Rectal smooth muscle tissue (tissue), 1 donor: ENCODE measurements around the gene PIK3C3.
"Not testable (repeated sequence)": the region's sequence is repeated elsewhere in the genome, so short reads cannot be mapped to it uniquely, and the experiment has no call there.

Experiments
- H3K27ac ChIP-seq: one replicate; pipeline ENCODE4 v1.7.0; 2013; ENCODE audit warnings: low read depth, low read length, inconsistent platforms
- H3K27me3 ChIP-seq: one replicate; pipeline ENCODE4 v1.7.0; 2013; ENCODE audit warnings: low read length; ENCODE audit not compliant: control insufficient read depth, insufficient read depth
- H3K36me3 ChIP-seq: one replicate; pipeline ENCODE4 v1.7.0; 2013; ENCODE audit warnings: low read length; ENCODE audit not compliant: control insufficient read depth, insufficient read depth
- H3K4me1 ChIP-seq: one replicate; pipeline ENCODE4 v1.7.0; 2013; ENCODE audit warnings: low read length; ENCODE audit not compliant: control insufficient read depth, insufficient read depth
- H3K4me3 ChIP-seq: one replicate; pipeline ENCODE4 v1.7.0; 2013; ENCODE audit warnings: low read length
- H3K9ac ChIP-seq: one replicate; pipeline ENCODE4 v1.7.0; 2013; ENCODE audit warnings: low read length

Gene PIK3C3

DNA sequence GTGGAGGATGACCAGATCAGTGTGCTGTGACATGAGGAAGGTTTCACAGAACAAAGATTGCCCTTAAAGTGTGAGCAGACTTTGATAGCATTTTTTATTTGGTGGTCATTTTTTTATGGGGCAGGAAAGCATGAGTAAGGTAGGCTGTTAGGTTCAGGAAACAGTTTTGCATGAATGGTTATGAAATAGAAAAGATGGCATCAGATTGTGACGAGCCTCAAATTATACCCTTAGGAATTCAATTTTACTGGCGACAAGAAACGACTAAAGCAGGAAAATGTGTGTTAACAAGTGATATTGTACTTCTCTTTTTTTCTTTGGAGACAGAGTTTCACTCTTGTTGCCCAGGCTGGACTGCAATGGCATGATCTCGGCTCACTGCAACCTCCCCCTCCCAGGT, 44.7 kb downstream of the PIK3C3 start:
- H3K9ac ChIP-seq: no peak overlapping the region
- H3K27me3 ChIP-seq: no peaks in the 10 kb centered on the region
- no peak overlapping the region for H3K4me3 ChIP-seq
- peaks cover 21% of the 10 kb centered on the region for H3K36me3 ChIP-seq
- no peak overlapping the region for H3K27ac ChIP-seq
- H3K4me1 ChIP-seq: no peaks in the 10 kb centered on the region

DNA sequence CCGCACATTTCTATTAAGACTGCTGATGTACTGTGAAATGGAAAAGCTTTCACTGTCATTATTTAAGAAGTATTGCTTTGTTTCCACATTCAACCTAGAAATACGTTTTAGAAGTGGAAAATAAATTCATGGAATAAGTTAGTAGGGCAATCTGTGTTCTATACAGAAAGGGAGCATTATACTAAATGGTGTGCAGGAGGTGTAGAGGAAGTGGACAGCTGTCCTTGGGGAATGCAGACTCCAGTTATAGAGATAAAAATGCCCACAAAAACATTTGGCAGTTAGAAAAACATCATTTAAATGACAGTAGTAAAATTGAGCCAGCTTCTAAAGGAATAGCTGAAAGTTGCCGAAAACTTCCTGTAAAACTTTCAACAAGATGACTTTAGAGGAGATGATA, 46.8 kb downstream of the PIK3C3 start:
- H3K9ac ChIP-seq: no peak overlapping the region
- H3K4me3 ChIP-seq: no peak overlapping the region
- no peak overlapping the region for H3K27ac ChIP-seq
- H3K36me3 ChIP-seq: peaks cover 24% of the 10 kb centered on the region
- no peaks in the 10 kb centered on the region for H3K27me3 ChIP-seq
- H3K4me1 ChIP-seq: no peaks in the 10 kb centered on the region

DNA sequence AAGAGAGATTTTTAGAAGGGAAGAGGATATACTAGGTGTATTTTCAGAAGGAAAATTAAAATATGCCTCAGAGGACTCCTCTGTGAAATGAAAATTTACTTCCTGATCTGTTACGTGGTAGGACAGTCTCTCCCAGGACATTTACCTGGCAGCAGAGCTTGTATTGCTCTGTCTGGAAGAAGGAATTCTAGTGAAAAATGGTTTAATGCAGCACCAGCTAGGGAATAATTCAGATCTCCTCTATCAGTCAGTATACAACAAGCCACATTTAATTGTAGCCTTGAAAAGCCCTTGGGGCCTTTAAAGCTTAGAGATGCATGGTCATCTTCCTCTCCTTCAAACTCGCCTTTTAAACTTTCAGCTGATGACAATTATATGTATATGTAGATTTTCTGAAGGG, 49.6 kb downstream of the PIK3C3 start:
- no peak overlapping the region for H3K27ac ChIP-seq
- H3K27me3 ChIP-seq: no peaks in the 10 kb centered on the region
- H3K4me1 ChIP-seq: no peaks in the 10 kb centered on the region
- H3K4me3 ChIP-seq: no peak overlapping the region
- no peak overlapping the region for H3K9ac ChIP-seq
- peaks cover 19% of the 10 kb centered on the region for H3K36me3 ChIP-seq

DNA sequence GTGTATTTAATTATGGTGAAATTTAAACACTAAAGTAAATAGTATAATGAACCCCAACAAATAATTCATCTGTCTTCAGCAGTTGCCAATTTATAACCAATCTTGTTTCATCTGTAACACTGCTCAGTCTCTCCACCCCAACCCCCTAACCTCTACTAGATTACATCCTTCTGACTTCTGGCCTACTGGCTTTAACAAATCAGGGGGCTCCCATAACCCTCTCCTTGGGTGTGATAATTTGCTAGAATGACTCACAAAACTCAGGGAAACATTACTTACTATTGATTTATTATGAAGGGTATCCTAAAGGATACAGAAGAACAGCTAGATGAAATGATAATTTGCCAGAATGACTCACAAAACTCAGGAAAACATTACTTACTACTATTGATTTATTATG, 50.7 kb downstream of the PIK3C3 start:
- Histone ChIP-seq H3K36me3 (peaks cover 13% of the 10 kb centered on the region), H3K9ac (no peak overlapping the region), H3K27ac (no peak overlapping the region), H3K4me3 (no peak overlapping the region), H3K27me3 (no peaks in the 10 kb centered on the region), H3K4me1 (no peaks in the 10 kb centered on the region)

DNA sequence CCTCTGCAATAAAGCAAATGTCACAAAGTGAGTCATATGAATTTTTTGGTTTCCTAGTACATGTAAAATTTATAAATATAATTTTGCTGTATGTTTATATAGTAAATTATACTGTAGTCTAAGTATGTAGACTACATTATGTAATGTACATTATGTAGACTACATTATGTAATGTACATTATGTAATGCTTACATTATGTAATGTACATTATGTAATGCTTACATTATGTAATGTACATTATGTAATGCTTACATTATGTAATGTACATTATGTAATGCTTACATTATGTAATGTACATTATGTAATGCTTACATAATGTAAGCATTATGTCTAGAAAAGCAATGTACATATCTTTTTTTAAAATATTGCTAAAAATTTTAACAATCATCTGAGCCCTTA, 54.4 kb downstream of the PIK3C3 start:
- not testable (repeated sequence) for H3K4me3 ChIP-seq, H3K9ac ChIP-seq, H3K4me1 ChIP-seq, H3K27me3 ChIP-seq, H3K27ac ChIP-seq
- peaks cover 15% of the 10 kb centered on the region for H3K36me3 ChIP-seq

DNA sequence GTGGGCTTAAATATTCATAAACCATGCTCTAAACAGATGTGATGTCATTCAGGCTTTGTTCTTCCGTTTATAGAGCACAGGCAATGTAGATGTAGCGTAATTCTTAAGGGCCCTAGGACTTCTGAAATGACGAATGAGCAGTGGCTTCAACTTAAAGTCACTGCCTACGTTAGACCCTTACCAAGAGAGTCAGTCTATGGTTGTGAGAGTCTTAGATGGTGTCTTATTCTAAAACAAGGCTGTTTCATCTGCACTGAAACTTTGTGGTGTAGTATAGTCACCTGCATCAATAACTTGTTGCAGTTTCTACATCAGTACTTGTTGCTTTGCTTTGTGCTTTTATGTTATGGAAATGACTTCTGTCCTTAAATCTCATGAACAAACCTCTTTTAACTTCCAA, 56.0 kb downstream of the PIK3C3 start:
- Histone ChIP-seq H3K27ac (no peak overlapping the region), H3K4me3 (no peak overlapping the region), H3K9ac (no peak overlapping the region), H3K27me3 (no peaks in the 10 kb centered on the region), H3K4me1 (no peaks in the 10 kb centered on the region), H3K36me3 (peaks cover 15% of the 10 kb centered on the region)

DNA sequence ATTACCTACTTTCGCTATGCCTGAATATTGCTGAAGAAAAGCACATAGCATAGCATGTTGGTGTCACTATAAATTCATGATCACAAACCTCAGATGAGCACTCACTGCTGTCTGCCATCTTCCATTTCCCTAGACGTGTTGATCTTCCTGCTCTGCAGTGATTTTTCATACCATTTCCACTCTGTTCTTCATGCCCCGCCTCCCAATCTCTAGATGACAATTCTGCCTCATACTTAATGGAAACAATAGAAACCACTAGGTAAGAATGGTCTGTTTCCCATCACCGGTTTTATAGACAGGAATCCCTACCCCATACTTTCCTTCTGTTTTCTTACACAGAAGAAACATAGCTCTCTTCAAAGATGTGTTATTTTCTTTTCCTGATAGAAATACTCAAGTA, 63.8 kb downstream of the PIK3C3 start:
- H3K27me3 ChIP-seq: no peaks in the 10 kb centered on the region
- no peak overlapping the region for H3K4me3 ChIP-seq
- H3K4me1 ChIP-seq: no peaks in the 10 kb centered on the region
- H3K27ac ChIP-seq: no peak overlapping the region
- peaks cover 6% of the 10 kb centered on the region for H3K36me3 ChIP-seq
- H3K9ac ChIP-seq: no peak overlapping the region

DNA sequence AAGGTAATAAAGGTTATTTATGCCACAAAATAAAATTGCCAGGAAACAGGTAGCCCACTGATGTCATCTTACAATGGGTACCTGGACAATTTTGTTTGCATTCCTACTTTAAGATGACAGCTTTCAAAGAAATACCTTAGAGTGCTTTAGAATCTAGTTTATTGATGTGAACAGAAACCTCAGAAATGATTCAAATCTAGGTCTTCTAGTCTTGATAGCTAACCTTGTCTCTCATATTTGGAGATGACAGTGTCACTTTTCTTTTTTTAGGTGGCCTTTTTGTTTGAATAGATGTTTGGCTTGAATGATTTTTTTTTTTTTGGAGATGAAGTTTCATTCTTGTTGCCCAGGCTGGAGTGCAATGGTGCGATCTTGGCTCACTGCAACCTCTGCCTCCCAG, 69.1 kb downstream of the PIK3C3 start:
- H3K27ac ChIP-seq: no peak overlapping the region
- no peak overlapping the region for H3K9ac ChIP-seq
- no peaks in the 10 kb centered on the region for H3K4me1 ChIP-seq
- peaks cover 3% of the 10 kb centered on the region for H3K36me3 ChIP-seq
- H3K27me3 ChIP-seq: no peaks in the 10 kb centered on the region
- no peak overlapping the region for H3K4me3 ChIP-seq

DNA sequence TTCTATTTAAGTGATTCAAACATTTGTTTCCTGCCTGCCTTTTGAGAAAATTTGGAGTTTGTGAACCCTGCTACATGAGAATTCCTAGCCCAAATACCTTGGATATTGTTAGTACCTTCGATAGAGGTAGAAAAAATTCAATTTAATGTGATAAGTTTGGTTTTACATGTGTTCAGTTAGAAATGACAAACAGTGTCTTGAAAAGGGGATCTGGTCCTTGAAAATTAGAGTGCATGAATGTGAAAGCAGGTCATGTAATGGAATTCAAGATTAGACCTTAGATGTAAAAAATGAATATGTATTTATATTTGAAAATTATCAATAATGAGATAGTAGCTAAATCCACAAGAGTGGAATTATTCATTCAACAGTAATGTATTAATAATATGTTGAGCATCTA, 70.5 kb downstream of the PIK3C3 start:
- H3K9ac ChIP-seq: no peak overlapping the region
- no peaks in the 10 kb centered on the region for H3K27me3 ChIP-seq
- no peaks in the 10 kb centered on the region for H3K4me1 ChIP-seq
- H3K36me3 ChIP-seq: peaks cover 3% of the 10 kb centered on the region
- no peak overlapping the region for H3K27ac ChIP-seq
- H3K4me3 ChIP-seq: no peak overlapping the region

DNA sequence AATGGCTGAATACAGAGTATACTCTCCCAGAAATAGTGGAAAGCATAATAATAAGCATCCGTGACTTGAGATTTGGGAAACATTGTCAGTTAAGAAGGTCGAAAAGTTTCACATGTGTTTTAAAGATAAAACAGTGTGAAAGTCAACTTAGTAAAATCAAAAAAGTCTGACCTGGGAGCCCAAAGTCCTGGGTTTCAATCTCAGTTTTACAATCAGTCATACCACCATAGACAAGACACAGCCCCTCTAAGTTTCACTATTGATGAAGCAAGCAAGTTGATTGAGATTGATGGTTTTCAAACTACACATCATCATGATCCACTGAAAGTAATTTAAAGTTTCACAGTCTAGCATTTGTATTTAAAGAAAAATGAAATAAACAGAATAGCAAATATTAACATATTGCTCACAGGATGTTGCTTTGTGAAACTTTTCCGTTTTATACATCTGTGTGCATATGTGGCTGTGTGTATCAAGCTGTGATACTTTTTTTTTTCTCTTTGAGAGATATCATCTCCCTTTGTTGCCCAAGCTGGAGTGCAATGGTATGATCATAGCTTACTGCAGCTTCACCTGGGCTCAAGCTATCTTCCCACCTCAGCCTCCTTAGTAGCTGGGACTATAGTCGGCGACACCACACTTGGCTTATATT, 71.1 kb downstream of the PIK3C3 start:
- Histone ChIP-seq H3K36me3 (peaks cover 3% of the 10 kb centered on the region), H3K27ac (no peak overlapping the region), H3K9ac (no peak overlapping the region), H3K27me3 (no peaks in the 10 kb centered on the region), H3K4me1 (no peaks in the 10 kb centered on the region), H3K4me3 (no peak overlapping the region)

DNA sequence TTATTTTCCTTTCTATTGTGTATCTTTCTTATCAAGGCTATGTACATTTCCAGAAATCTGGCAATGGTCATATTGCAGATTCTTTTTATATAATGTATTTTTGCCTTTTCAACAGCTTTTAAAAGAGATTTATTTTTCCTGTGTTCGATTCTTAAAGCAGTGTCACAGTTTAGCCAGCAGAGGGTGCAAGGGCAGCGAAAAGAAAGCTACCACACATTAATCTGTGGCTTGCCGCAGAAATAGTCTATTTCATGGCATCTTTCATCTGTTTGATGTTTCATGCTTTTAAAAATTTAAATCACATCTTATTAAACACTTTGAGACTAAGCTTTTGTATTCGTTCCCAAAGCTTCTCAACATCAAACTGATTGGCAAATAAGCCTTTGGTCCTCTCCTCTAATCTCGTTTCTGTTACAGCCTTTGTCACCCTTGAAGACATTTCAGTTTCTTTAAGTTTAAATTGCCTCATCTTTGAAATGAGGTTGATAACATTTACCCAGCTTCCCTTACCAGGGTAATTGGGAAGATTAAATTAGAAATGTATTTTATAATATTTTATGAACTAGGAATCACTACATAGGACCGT, 73.3 kb downstream of the PIK3C3 start:
- H3K9ac ChIP-seq: no peak overlapping the region
- H3K27ac ChIP-seq: no peak overlapping the region
- no peaks in the 10 kb centered on the region for H3K4me1 ChIP-seq
- H3K4me3 ChIP-seq: no peak overlapping the region
- no peaks in the 10 kb centered on the region for H3K27me3 ChIP-seq
- H3K36me3 ChIP-seq: peaks cover 9% of the 10 kb centered on the region

DNA sequence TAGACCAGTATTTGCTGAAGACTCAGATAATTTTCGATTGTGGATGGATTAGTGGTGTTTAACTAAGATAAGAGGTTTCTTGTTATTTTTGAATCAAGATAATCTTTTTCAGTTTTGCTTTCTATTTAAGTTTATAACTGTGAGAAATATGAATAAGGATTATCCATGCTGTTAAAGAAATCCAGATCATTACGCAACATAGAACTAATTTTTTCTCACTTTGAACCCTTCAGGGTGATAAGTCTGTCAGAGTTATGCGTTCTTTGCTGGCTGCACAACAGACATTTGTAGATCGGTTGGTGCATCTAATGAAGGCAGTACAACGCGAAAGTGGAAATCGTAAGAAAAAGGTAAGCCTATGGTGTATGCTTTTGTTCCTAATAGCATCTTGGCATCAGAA, 74.1 kb downstream of the PIK3C3 start:
- no peak overlapping the region for H3K27ac ChIP-seq
- no peaks in the 10 kb centered on the region for H3K27me3 ChIP-seq
- no peak overlapping the region for H3K4me3 ChIP-seq
- H3K36me3 ChIP-seq: peaks cover 9% of the 10 kb centered on the region
- H3K4me1 ChIP-seq: no peaks in the 10 kb centered on the region
- H3K9ac ChIP-seq: no peak overlapping the region

DNA sequence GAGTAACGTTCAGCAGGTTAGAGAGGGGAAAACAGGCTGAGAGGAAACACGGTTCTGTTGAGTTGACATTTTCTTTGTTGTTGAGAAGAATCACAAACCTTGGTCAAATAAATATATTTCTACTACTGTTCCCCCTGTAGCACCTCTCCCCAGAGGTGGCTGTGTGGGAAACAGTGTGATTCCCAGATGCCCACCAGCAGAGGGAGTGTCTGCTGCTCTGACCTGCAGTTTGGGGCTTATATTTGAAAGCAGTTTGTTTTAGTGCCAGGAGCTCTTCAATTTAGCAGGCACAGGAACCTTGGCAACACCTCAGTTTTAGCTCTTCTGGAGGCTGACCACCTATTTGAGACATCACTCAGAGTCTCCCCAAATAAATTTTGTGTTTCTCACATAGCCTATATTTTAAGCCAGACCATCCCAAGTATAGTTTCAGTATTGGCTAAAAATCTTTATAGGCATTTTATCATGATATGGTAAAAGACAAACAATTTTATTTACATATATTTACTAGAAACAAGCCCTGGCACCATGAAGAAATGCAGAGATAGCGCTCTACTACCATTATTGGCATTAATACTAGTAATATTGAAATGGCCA, 75.7 kb downstream of the PIK3C3 start:
- no peak overlapping the region for H3K4me3 ChIP-seq
- H3K9ac ChIP-seq: no peak overlapping the region
- H3K4me1 ChIP-seq: no peaks in the 10 kb centered on the region
- no peak overlapping the region for H3K27ac ChIP-seq
- peaks cover 8% of the 10 kb centered on the region for H3K36me3 ChIP-seq
- no peaks in the 10 kb centered on the region for H3K27me3 ChIP-seq
